ENCODE data around the gene ANKRD33. TPM values are rescaled to one million over a fixed set of nuclear protein-coding genes. Genes with fewer than 3 reads are reported as not detected.
A peak's percentile ranks its signal among the peaks of the same experiment; 100 is the strongest.

The ANKRD33 gene
- total and polyA plus RNA-seq, 2 of the 4 experiments (the other 2 are of a cell fraction): under 0.01 to 0.03 TPM

DNA sequence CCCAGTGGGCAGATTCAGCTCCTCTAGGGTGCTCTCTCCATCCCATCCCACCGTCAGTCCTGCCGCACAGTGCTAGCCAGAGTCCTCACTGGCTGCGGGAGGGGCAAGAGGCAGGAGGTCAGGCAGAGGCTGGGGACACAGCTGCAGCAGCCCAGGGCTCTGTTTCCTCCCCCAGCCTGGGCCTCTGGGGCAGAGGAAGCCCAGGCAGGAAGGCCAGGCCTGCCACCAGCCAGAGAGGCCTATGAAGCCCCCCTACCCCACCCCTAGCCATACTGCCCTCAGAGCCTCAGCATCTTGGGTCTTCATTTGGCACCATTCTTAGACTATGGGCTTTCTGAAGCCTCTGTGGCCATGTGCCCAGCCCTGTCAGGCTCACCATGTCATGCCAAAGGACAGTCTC is 22.8 kb downstream of the ANKRD33 start:
- Histone ChIP-seq H2BK120ac (ENCODE audit: low read depth, low read length) (peak overlapping the region; percentile 88), H3K56ac (ENCODE audit: extremely low read depth, insufficient read depth, low read length) (no peak overlapping the region), H3K9me1 (ENCODE audit: insufficient read depth, low read length) (peaks cover 47% of the 10 kb centered on the region), H2BK15ac (ENCODE audit: low read depth, low read length) (peak overlapping the region; percentile 74; the same call in 2 of the 3 replicates), H2AFZ (replicated peaks; ENCODE audit: low read length, poor library complexity) (peak overlapping the region; percentile 55), H2BK5ac (ENCODE audit: low read depth, low read length, poor library complexity, severe bottlenecking) (no peak overlapping the region), H4K20me1 (ENCODE audit: insufficient read depth, low read length) (no peaks in the 10 kb centered on the region), H4K91ac (ENCODE audit: insufficient read depth, low read depth, low read length) (peak overlapping the region; percentile 94), H3K36me3 (ENCODE audit: control insufficient read depth, insufficient read depth, low read length) (peaks cover 7% of the 10 kb centered on the region; the same call in 1 of the 2 replicates), H3K4ac (ENCODE audit: low read depth, low read length) (peak overlapping the region; percentile 98), H3K9ac (ENCODE audit: low read depth, low read length) (peak overlapping the region; percentile 24; the same call in 1 of the 2 replicates), H4K5ac (ENCODE audit: low read depth, low read length) (peak overlapping the region; percentile 78), H3K27me3 (ENCODE audit: control insufficient read depth, insufficient read depth, low read length) (no peaks in the 10 kb centered on the region), H3K4me2 (ENCODE audit: low read depth, low read length) (no peak overlapping the region; the same call in 1 of the 2 replicates), H2BK20ac (ENCODE audit: low read depth, low read length) (peak overlapping the region; percentile 88), H3K79me1 (ENCODE audit: low read depth in 1 of 2, low read length in 2 of 2) (peaks cover 0 to 35% of the 10 kb centered on the region in 2 experiments; a peak in 3 of 4 replicates), H3K18ac (ENCODE audit: low read depth, low read length) (peak overlapping the region; percentile 12), H3K23ac (ENCODE audit: low read depth, low read length) (peak overlapping the region; percentile 72), H2AK5ac (ENCODE audit: low read depth, low read length) (peak overlapping the region; percentile 97), H3K4me3 (ENCODE audit: insufficient read depth, low read depth, low read length) (no peak overlapping the region), H2AK9ac (replicated peaks; ENCODE audit: low read depth, low read length, poor library complexity) (peak overlapping the region; percentile 17), H3K9me3 (ENCODE audit: control insufficient read depth, insufficient read depth, low read length) (no peaks in the 10 kb centered on the region), H4K8ac (ENCODE audit: low read depth in 2 of 2, low read length in 2 of 2) (peak overlapping the region; percentile 9 to 97; a peak in 3 of 4 replicates), H3K14ac (replicated peaks; ENCODE audit: low read depth, low read length) (peak overlapping the region; percentile 61), H3K27ac (ENCODE audit: insufficient read depth, low read length) (peak overlapping the region; percentile 22; the same call in 1 of the 2 replicates), H3K4me1 (ENCODE audit: control insufficient read depth, insufficient read depth, low read length) (peaks cover 42% of the 10 kb centered on the region)
- no peak for DNase-seq
- TF ChIP-seq FOS (IDR thresholded peaks at IDR 0.05; ENCODE audit: low read depth, low read length) (no peak), CEBPB (IDR thresholded peaks at IDR 0.05; ENCODE audit: low read depth, low read length) (no peak), MAFK (IDR thresholded peaks at IDR 0.05; ENCODE audit: low read depth, low read length) (no peak), MXI1 (IDR thresholded peaks at IDR 0.05; ENCODE audit: borderline replicate concordance, low read depth, low read length) (no peak), RCOR1 (IDR thresholded peaks at IDR 0.05; ENCODE audit: insufficient replicate concordance, low read length) (no peak), RFX5 (IDR thresholded peaks at IDR 0.05; ENCODE audit: low read depth, low read length) (no peak), CHD1 (IDR thresholded peaks at IDR 0.05; ENCODE audit: low read depth, low read length) (no peak), BHLHE40 (IDR thresholded peaks at IDR 0.05; ENCODE audit: low read depth, low read length) (no peak), MAZ (IDR thresholded peaks at IDR 0.05; ENCODE audit: borderline replicate concordance, low read depth, low read length) (no peak), POLR2A (IDR thresholded peaks at IDR 0.05; ENCODE audit: low read depth, low read length) (no peak), RAD21 (IDR thresholded peaks at IDR 0.05; ENCODE audit: low read length) (no peak), NFE2L2 (IDR thresholded peaks at IDR 0.05; ENCODE audit: low read depth, low read length) (no peak)
- TF ChIP-seq, protein P1, sequence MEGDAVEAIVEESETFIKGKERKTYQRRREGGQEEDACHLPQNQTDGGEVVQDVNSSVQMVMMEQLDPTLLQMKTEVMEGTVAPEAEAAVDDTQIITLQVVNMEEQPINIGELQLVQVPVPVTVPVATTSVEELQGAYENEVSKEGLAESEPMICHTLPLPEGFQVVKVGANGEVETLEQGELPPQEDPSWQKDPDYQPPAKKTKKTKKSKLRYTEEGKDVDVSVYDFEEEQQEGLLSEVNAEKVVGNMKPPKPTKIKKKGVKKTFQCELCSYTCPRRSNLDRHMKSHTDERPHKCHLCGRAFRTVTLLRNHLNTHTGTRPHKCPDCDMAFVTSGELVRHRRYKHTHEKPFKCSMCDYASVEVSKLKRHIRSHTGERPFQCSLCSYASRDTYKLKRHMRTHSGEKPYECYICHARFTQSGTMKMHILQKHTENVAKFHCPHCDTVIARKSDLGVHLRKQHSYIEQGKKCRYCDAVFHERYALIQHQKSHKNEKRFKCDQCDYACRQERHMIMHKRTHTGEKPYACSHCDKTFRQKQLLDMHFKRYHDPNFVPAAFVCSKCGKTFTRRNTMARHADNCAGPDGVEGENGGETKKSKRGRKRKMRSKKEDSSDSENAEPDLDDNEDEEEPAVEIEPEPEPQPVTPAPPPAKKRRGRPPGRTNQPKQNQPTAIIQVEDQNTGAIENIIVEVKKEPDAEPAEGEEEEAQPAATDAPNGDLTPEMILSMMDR (conservative IDR thresholded peaks at IDR 0.05; ENCODE audit: low read depth, low read length): no peak
- TF ChIP-seq, protein P2, sequence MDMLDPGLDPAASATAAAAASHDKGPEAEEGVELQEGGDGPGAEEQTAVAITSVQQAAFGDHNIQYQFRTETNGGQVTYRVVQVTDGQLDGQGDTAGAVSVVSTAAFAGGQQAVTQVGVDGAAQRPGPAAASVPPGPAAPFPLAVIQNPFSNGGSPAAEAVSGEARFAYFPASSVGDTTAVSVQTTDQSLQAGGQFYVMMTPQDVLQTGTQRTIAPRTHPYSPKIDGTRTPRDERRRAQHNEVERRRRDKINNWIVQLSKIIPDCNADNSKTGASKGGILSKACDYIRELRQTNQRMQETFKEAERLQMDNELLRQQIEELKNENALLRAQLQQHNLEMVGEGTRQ (IDR thresholded peaks at IDR 0.05; ENCODE audit: low read depth, low read length): no peak
- dilution Hi-C loops (cut with HindIII; ENCODE audit: low sequenced_read_pairs, unreplicated experiment) (no loop called here), in situ Hi-C loops (cut with MboI; ENCODE audit: low sequenced_read_pairs) (no loop called here), intact Hi-C loops (cut with micrococcal nuclease) (no loop called here)
- no CpG with 5 or more reads among the region's 3 CpGs for WGBS, 2 experiments (ENCODE audit: extremely low coverage in 2 of 2, insufficient read length in 1 of 2)
- CTCF ChIA-PET: no interaction called here
- POLR2A ChIA-PET (ENCODE audit: unreplicated experiment): interaction anchor here (0.6 kb wide), 1 partner anchor 53 kb away, joined by 5 read pairs; no protein-coding TSS in a partner anchor
- no TSS peak for BruUV-seq (replicated peaks)
- no peak for ATAC-seq (ENCODE audit: low read depth)

All from IMR-90 (cell line).